Activated CD8-positive, alpha-beta memory T cell treated with anti-CD3 and anti-CD28 coated beads, Interleukin-2, amount 10 ng/mL, durations not matched to agents 7 days and 5 days (primary cell): ENCODE data around the gene MICA. TPM values are rescaled to one million over a fixed set of nuclear protein-coding genes. Genes with fewer than 3 reads are reported as not detected.
A peak's percentile ranks its signal among the peaks of the same experiment; 100 is the strongest.
"Not testable (repeated sequence)": the region's sequence is repeated elsewhere in the genome, so short reads cannot be mapped to it uniquely, and the experiment has no call there.

ENCODE experiments used
- ATAC-seq: fragments of 150-1000 bp; cut with Tn5 transposase; one replicate; pipeline ENCODE4 v1.10.0; 2021; ENCODE audit warnings: moderate library complexity
- CTCF ChIA-PET: fragments of 350-600 bp; sonication (Branson Sonifier 250); formaldehyde crosslinking; loops from one replicate; lab custom pipeline; 2021; ENCODE audit warnings: antibody characterized with exemption; lab: Charles Lee
- DNase-seq: peaks from one replicate; pipeline ENCODE4 v3.0.0-alpha.2; 2020
- H3K27ac Mint-ChIP-seq: one replicate; pipeline ENCODE4 v1.8.0; 2021; ENCODE audit warnings: mild to moderate bottlenecking, mixed read lengths
- H3K27me3 Mint-ChIP-seq: one replicate; pipeline ENCODE4 v1.8.0; 2021; ENCODE audit warnings: mixed read lengths
- H3K36me3 Mint-ChIP-seq: one replicate; pipeline ENCODE4 v1.8.0; 2021; ENCODE audit warnings: mild to moderate bottlenecking, mixed read lengths
- H3K4me1 Mint-ChIP-seq: one replicate; pipeline ENCODE4 v1.8.0; 2021; ENCODE audit warnings: mixed read lengths
- H3K4me3 Mint-ChIP-seq: one replicate; pipeline ENCODE4 v1.8.0; 2021; ENCODE audit warnings: mild to moderate bottlenecking, moderate library complexity, mixed read lengths
- H3K9me3 Mint-ChIP-seq: one replicate; pipeline ENCODE4 v1.8.0; 2022; ENCODE audit warnings: low read depth, mixed read lengths
- total RNA-seq, 2 experiments: library from RNA; stranded (reverse); gene quantifications; one replicate each; pipeline ENCODE4 v1.2.3, GENCODE V29; 2021

The MICA gene
- total RNA-seq, 2 experiments from 2014 or later, result 15.6 to 24.7 TPM

- no peak for DNase-seq
- no peaks in the 10 kb centered on the region for H3K9me3 Mint-ChIP-seq
- ATAC-seq, result no peak
- H3K4me1 Mint-ChIP-seq, result no peaks in the 10 kb centered on the region
- no peak overlapping the region for H3K4me3 Mint-ChIP-seq
- no peak overlapping the region for H3K27ac Mint-ChIP-seq
- CTCF ChIA-PET, result interaction anchor here (0.6 to 0.8 kb wide), 2 partner anchors 10 to 15 kb away, joined by 3 to 4 read pairs; no protein-coding TSS in a partner anchor
- H3K36me3 Mint-ChIP-seq, result no peaks in the 10 kb centered on the region
- peaks cover 38% of the 10 kb centered on the region for H3K27me3 Mint-ChIP-seq
These were observed 23.3 kb downstream of the MICA start for GRCh38 chr6:31426395-31427354.

- CTCF ChIA-PET, result interaction anchor here (0.7 to 1.8 kb wide), 5 partner anchors 9 to 64 kb away, joined by 3 to 4 read pairs (median 3); no protein-coding TSS in a partner anchor
- DNase-seq, result no peak
- Mint-ChIP-seq H3K4me1 (no peaks in the 10 kb centered on the region), H3K9me3 (no peaks in the 10 kb centered on the region), H3K36me3 (no peaks in the 10 kb centered on the region), H3K27me3 (peaks cover 26% of the 10 kb centered on the region), H3K27ac (no peak overlapping the region), H3K4me3 (no peak overlapping the region)
- no peak for ATAC-seq
These were observed 27.1 kb downstream of the MICA start for GRCh38 chr6:31430449-31430848.

- peaks cover 11% of the 10 kb centered on the region for H3K9me3 Mint-ChIP-seq
- H3K4me3 Mint-ChIP-seq, H3K36me3 Mint-ChIP-seq, H3K27ac Mint-ChIP-seq, DNase-seq, ATAC-seq, H3K4me1 Mint-ChIP-seq: not testable (repeated sequence)
- CTCF ChIA-PET, result interaction anchor here (1.8 kb wide), 1 partner anchor 35 kb away, joined by 4 read pairs; no protein-coding TSS in a partner anchor
- peaks cover 46% of the 10 kb centered on the region for H3K27me3 Mint-ChIP-seq
These were observed 31.7 kb downstream of the MICA start for GRCh38 chr6:31435051-31435450.

- peaks cover 2% of the 10 kb centered on the region for H3K4me1 Mint-ChIP-seq
- no peak for DNase-seq
- H3K9me3 Mint-ChIP-seq, result peaks cover 11% of the 10 kb centered on the region
- no peak for ATAC-seq
- no peak overlapping the region for H3K4me3 Mint-ChIP-seq
- H3K27me3 Mint-ChIP-seq, result peaks cover 54% of the 10 kb centered on the region
- H3K27ac Mint-ChIP-seq, result no peak overlapping the region
- H3K36me3 Mint-ChIP-seq, result peaks cover 8% of the 10 kb centered on the region
- CTCF ChIA-PET, result interaction anchor here (2.9 kb wide), 1 partner anchor 36 kb away, joined by 10 read pairs; the partner anchor contains the start of gene MICA
These were observed 34.8 kb downstream of the MICA start for GRCh38 chr6:31438222-31438621.

- H3K27me3 Mint-ChIP-seq, result peaks cover 59% of the 10 kb centered on the region
- H3K4me3 Mint-ChIP-seq, result no peak overlapping the region
These were observed 35.3 kb downstream of the MICA start for GRCh38 chr6:31438677-31439076.

GRCh38 chr6:31441365-31442267, 38.2 kb downstream of the MICA start:
- H3K4me3 Mint-ChIP-seq, result no peak overlapping the region
- H3K27me3 Mint-ChIP-seq, result peaks cover 69% of the 10 kb centered on the region
- H3K36me3 Mint-ChIP-seq, result peaks cover 8% of the 10 kb centered on the region
- no peak overlapping the region for H3K27ac Mint-ChIP-seq
- DNase-seq (peak; percentile 88), ATAC-seq (peak; percentile 100)
- CTCF ChIA-PET, result interaction anchor here (0.6 to 4.1 kb wide), 18 partner anchors 10 to 651 kb away, joined by 3 to 93 read pairs (median 4); partner anchors contain the start of genes CCHCR1, MICA and TCF19
- H3K9me3 Mint-ChIP-seq, result peaks cover 11% of the 10 kb centered on the region
- H3K4me1 Mint-ChIP-seq, result peaks cover 2% of the 10 kb centered on the region

More at GRCh38 chr6:31438677-31439076, 35.3 kb downstream of the MICA start:
- DNase-seq (no peak), ATAC-seq (no peak)
- H3K4me1 Mint-ChIP-seq, result peaks cover 2% of the 10 kb centered on the region
- no peak overlapping the region for H3K27ac Mint-ChIP-seq
- peaks cover 8% of the 10 kb centered on the region for H3K36me3 Mint-ChIP-seq
- peaks cover 11% of the 10 kb centered on the region for H3K9me3 Mint-ChIP-seq
- CTCF ChIA-PET, result interaction anchor here (1.5 to 2.9 kb wide), 3 partner anchors 8 to 39 kb away, joined by 4 to 10 read pairs (median 8); partner anchors contain the start of gene MICA

- ATAC-seq (no peak), DNase-seq (no peak)
- Mint-ChIP-seq H3K4me1 (peaks cover under 1% of the 10 kb centered on the region), H3K36me3 (no peaks in the 10 kb centered on the region), H3K27me3 (peaks cover 49% of the 10 kb centered on the region), H3K4me3 (no peak overlapping the region), H3K27ac (no peak overlapping the region), H3K9me3 (no peaks in the 10 kb centered on the region)
- CTCF ChIA-PET, result interaction anchor here (1.0 kb wide), 1 partner anchor 49 kb away, joined by 4 read pairs; no protein-coding TSS in a partner anchor
These were observed 43.1 kb downstream of the MICA start for GRCh38 chr6:31446481-31446880.

- CTCF ChIA-PET, result interaction anchor here (0.8 to 1.0 kb wide), 2 partner anchors 48 to 49 kb away, joined by 4 read pairs; no protein-coding TSS in a partner anchor
- not testable (repeated sequence) for ATAC-seq, DNase-seq, H3K27ac Mint-ChIP-seq, H3K36me3 Mint-ChIP-seq, H3K4me3 Mint-ChIP-seq, H3K9me3 Mint-ChIP-seq, H3K4me1 Mint-ChIP-seq
- H3K27me3 Mint-ChIP-seq, result peaks cover 52% of the 10 kb centered on the region
These were observed 43.8 kb downstream of the MICA start for GRCh38 chr6:31446999-31447789.

- Mint-ChIP-seq H3K27ac (no peak overlapping the region), H3K4me1 (no peaks in the 10 kb centered on the region), H3K36me3 (no peaks in the 10 kb centered on the region), H3K9me3 (peaks cover 5% of the 10 kb centered on the region), H3K27me3 (peaks cover 38% of the 10 kb centered on the region), H3K4me3 (no peak overlapping the region)
- no peak for DNase-seq
- CTCF ChIA-PET, result no interaction called here
- no peak for ATAC-seq
These were observed 47.4 kb downstream of the MICA start for GRCh38 chr6:31450751-31451150.

GRCh38 chr6:31452859-31453258, 49.5 kb downstream of the MICA start:
- H3K27ac Mint-ChIP-seq, result no peak overlapping the region
- peaks cover 5% of the 10 kb centered on the region for H3K9me3 Mint-ChIP-seq
- ATAC-seq (no peak), DNase-seq (no peak)
- no peak overlapping the region for H3K4me3 Mint-ChIP-seq
- peaks cover 38% of the 10 kb centered on the region for H3K27me3 Mint-ChIP-seq
- no peaks in the 10 kb centered on the region for H3K36me3 Mint-ChIP-seq
- H3K4me1 Mint-ChIP-seq, result no peaks in the 10 kb centered on the region
- CTCF ChIA-PET, result interaction anchor here (1.9 kb wide), 1 partner anchor 11 kb away, joined by 10 read pairs; no protein-coding TSS in a partner anchor

GRCh38 chr6:31453259-31453658, 49.9 kb downstream of the MICA start:
- H3K9me3 Mint-ChIP-seq, result peaks cover 5% of the 10 kb centered on the region
- no peaks in the 10 kb centered on the region for H3K4me1 Mint-ChIP-seq
- DNase-seq (no peak), ATAC-seq (no peak)
- no peaks in the 10 kb centered on the region for H3K36me3 Mint-ChIP-seq
- H3K27me3 Mint-ChIP-seq, result peaks cover 38% of the 10 kb centered on the region
- H3K4me3 Mint-ChIP-seq, result no peak overlapping the region
- H3K27ac Mint-ChIP-seq, result no peak overlapping the region
- CTCF ChIA-PET, result interaction anchor here (1.9 kb wide), 1 partner anchor 11 kb away, joined by 10 read pairs; no protein-coding TSS in a partner anchor

- not testable (repeated sequence) for H3K9me3 Mint-ChIP-seq, H3K27ac Mint-ChIP-seq
These were observed 56.5 kb downstream of the MICA start for GRCh38 chr6:31459864-31460263.

More at GRCh38 chr6:31459864-31460263, 56.5 kb downstream of the MICA start:
- not testable (repeated sequence) for DNase-seq, ATAC-seq, H3K4me3 Mint-ChIP-seq
- Mint-ChIP-seq H3K4me1 (peaks cover 22% of the 10 kb centered on the region), H3K36me3 (peaks cover 20% of the 10 kb centered on the region), H3K27me3 (peaks cover 11% of the 10 kb centered on the region)
- CTCF ChIA-PET, result interaction anchor here (1.3 kb wide), 1 partner anchor 18 kb away, joined by 5 read pairs; no protein-coding TSS in a partner anchor
